OCI-LY7 (cell line): ENCODE data around the gene GAMT.

Experiments used
- CTCF ChIP-seq: fragments of 200-600 bp; sonication (generic); conservative IDR thresholded peaks from 2 replicates; pipeline ENCODE4 v1.5.1; 2014; ENCODE audit warnings: mild to moderate bottlenecking, antibody characterized with exemption, low read length, moderate library complexity, mixed read lengths
- EZH2phosphoT487 ChIP-seq: fragments of 200-600 bp; sonication (generic); IDR thresholded peaks from 2 replicates; pipeline ENCODE4 v1.6.1; 2018; ENCODE audit warnings: low read depth, borderline replicate concordance, mild to moderate bottlenecking, mixed run types, antibody characterized with exemption, low read length, moderate library complexity, mixed read lengths

- TF ChIP-seq CTCF (no peak), EZH2phosphoT487 (no peak)
Measured at GRCh38 chr19:1420590-1420989, 19.2 kb upstream of the GAMT start.
